Fibroblast of skin of right quadriceps (primary cell): ENCODE measurements around the gene TPST1.
A peak's percentile ranks its signal among the peaks of the same experiment; 100 is the strongest.

Source experiments
- DNase-seq: peaks from one replicate; pipeline ENCODE4 v3.0.0-alpha.2; 2013

TPST1 gene

GRCh38 chr7:66239467-66239856 lies 34.3 kb downstream of the TPST1 start:
- peak; percentile 15 for DNase-seq

- DNase-seq: no peak
Measured at GRCh38 chr7:66245008-66245407, 39.9 kb downstream of the TPST1 start.

GRCh38 chr7:66246554-66247171 lies 41.5 kb downstream of the TPST1 start:
- peak; percentile 11 for DNase-seq

GRCh38 chr7:66247380-66248078 lies 42.4 kb downstream of the TPST1 start:
- DNase-seq: peak; percentile 11

- DNase-seq: peak; percentile 86
Measured at GRCh38 chr7:66250711-66251110, 45.6 kb downstream of the TPST1 start.

GRCh38 chr7:66255534-66256100 lies 50.5 kb downstream of the TPST1 start:
- DNase-seq: peak; percentile 57

- no peak for DNase-seq
Measured at GRCh38 chr7:66256281-66256680, 51.1 kb downstream of the TPST1 start.

GRCh38 chr7:66257481-66257880 lies 52.3 kb downstream of the TPST1 start:
- no peak for DNase-seq

GRCh38 chr7:66258409-66258808 lies 53.3 kb downstream of the TPST1 start:
- no peak for DNase-seq

- no peak for DNase-seq
Measured at GRCh38 chr7:66261941-66262340, 56.8 kb downstream of the TPST1 start.

GRCh38 chr7:66263936-66264335 lies 58.8 kb downstream of the TPST1 start:
- no peak for DNase-seq

GRCh38 chr7:66265566-66265965 lies 60.4 kb downstream of the TPST1 start:
- DNase-seq: peak; percentile 44

- DNase-seq: peak; percentile 94
Measured at GRCh38 chr7:66267249-66267648, 62.1 kb downstream of the TPST1 start.

GRCh38 chr7:66269978-66270377 lies 64.8 kb downstream of the TPST1 start:
- no peak for DNase-seq

- no peak for DNase-seq
Measured at GRCh38 chr7:66272321-66272720, 67.2 kb downstream of the TPST1 start.

- no peak for DNase-seq
Measured at GRCh38 chr7:66276363-66276762, 71.2 kb downstream of the TPST1 start.

GRCh38 chr7:66277492-66277891 lies 72.4 kb downstream of the TPST1 start:
- DNase-seq: no peak

- no peak for DNase-seq
Measured at GRCh38 chr7:66279912-66280311, 74.8 kb downstream of the TPST1 start.

- peak; percentile 100 for DNase-seq
Measured at GRCh38 chr7:66281678-66282590, 76.8 kb downstream of the TPST1 start.

- no peak for DNase-seq
Measured at GRCh38 chr7:66282591-66282935, 77.4 kb downstream of the TPST1 start.

GRCh38 chr7:66283003-66283920 lies 78.1 kb downstream of the TPST1 start:
- DNase-seq: peak; percentile 80

GRCh38 chr7:66296001-66296521 lies 90.9 kb downstream of the TPST1 start:
- DNase-seq: peak; percentile 87
